Mesendoderm (in vitro differentiated cells): Measurements from ENCODE around the gene CTSF.
A peak's percentile ranks its signal among the peaks of the same experiment; 100 is the strongest.

Experiments used
- DNase-seq: peaks from one replicate; pipeline ENCODE4 v3.0.0; 2013
- H2AK5ac ChIP-seq: 2 replicates; pipeline ENCODE4 v1.6.1; 2013; ENCODE audit warnings: low read length, inconsistent platforms
- H2BK120ac ChIP-seq: 2 replicates; pipeline ENCODE4 v1.6.1; 2013; ENCODE audit warnings: low read depth, mild to moderate bottlenecking, low read length, moderate library complexity, mixed read lengths
- H2BK15ac ChIP-seq: replicated peaks from 2 replicates; pipeline ENCODE4 v1.6.1; 2013; ENCODE audit warnings: low read depth, mild to moderate bottlenecking, moderate library complexity
- H2BK5ac ChIP-seq: 2 replicates; pipeline ENCODE4 v1.6.1; 2013; ENCODE audit warnings: low read length, inconsistent platforms
- H3K18ac ChIP-seq: 2 replicates; pipeline ENCODE4 v1.6.1; 2013; ENCODE audit warnings: mild to moderate bottlenecking, low read length, mixed read lengths
- H3K23ac ChIP-seq: one replicate; pipeline ENCODE4 v1.6.1; 2013; ENCODE audit warnings: low read length
- H3K27ac ChIP-seq: 2 replicates; pipeline ENCODE4 v1.5.1; 2013; ENCODE audit warnings: low read depth, mild to moderate bottlenecking, inconsistent platforms, low read length, moderate library complexity
- H3K27me3 ChIP-seq: 2 replicates; pipeline ENCODE4 v1.6.1; 2013; ENCODE audit warnings: low read length, control low read depth, mild to moderate bottlenecking, inconsistent platforms; ENCODE audit not compliant: insufficient read depth, poor library complexity
- H3K36me3 ChIP-seq: 2 replicates; pipeline ENCODE4 v1.6.1; 2013; ENCODE audit warnings: low read length, inconsistent platforms; ENCODE audit not compliant: control insufficient read depth, insufficient read depth
- H3K4ac ChIP-seq: one replicate; pipeline ENCODE4 v1.6.1; 2013; ENCODE audit warnings: low read depth, mild to moderate bottlenecking, low read length, moderate library complexity
- H3K4me1 ChIP-seq: 2 replicates; pipeline ENCODE4 v1.6.1; 2013; ENCODE audit warnings: low read depth, low read length, inconsistent platforms; ENCODE audit not compliant: control insufficient read depth
- H3K4me2 ChIP-seq: 2 replicates; pipeline ENCODE4 v1.6.1; 2013; ENCODE audit warnings: low read length
- H3K4me3 ChIP-seq: 2 replicates; pipeline ENCODE4 v1.5.1; 2013; ENCODE audit warnings: mild to moderate bottlenecking, low read length
- H3K56ac ChIP-seq: one replicate; pipeline ENCODE4 v1.6.1; 2013; ENCODE audit warnings: low read length
- H3K79me1 ChIP-seq: 2 replicates; pipeline ENCODE4 v1.6.1; 2013; ENCODE audit warnings: low read length, inconsistent platforms
- H3K79me2 ChIP-seq: 2 replicates; pipeline ENCODE4 v1.6.1; 2013; ENCODE audit warnings: mild to moderate bottlenecking, low read length; ENCODE audit not compliant: control insufficient read depth, insufficient read depth
- H3K9ac ChIP-seq: 2 replicates; pipeline ENCODE4 v1.6.1; 2013; ENCODE audit warnings: low read length, inconsistent platforms
- H4K5ac ChIP-seq: one replicate; pipeline ENCODE4 v1.6.1; 2013; ENCODE audit warnings: low read length
- H4K8ac ChIP-seq: one replicate; pipeline ENCODE4 v1.6.1; 2013; ENCODE audit warnings: low read depth, mild to moderate bottlenecking, control low read depth, low read length, moderate library complexity
- WGBS: extraction: QIAGEN DNeasy Blood & Tissue Kit; methylation state at CpG from one replicate; pipeline ENCODE4 v1.1.7; 2013; ENCODE audit warnings: low lambda C conversion rate, missing lambda C conversion rate; ENCODE audit not compliant: insufficient coverage; ENCODE audit errors: extremely low coverage; 5-methylcytosine and 5-hydroxymethylcytosine counted together

CTSF gene

GRCh38 chr11:66531841-66532240 lies 36.6 kb downstream of the CTSF start:
- H3K18ac ChIP-seq = no peak overlapping the region
- H3K36me3 ChIP-seq = no peaks in the 10 kb centered on the region
- no peak overlapping the region for H3K4me2 ChIP-seq
- no peak overlapping the region for H4K5ac ChIP-seq
- no peak overlapping the region for H3K9ac ChIP-seq
- no peak overlapping the region for H3K4me3 ChIP-seq
- H3K79me2 ChIP-seq = no peaks in the 10 kb centered on the region
- H2BK120ac ChIP-seq = no peak overlapping the region
- H3K56ac ChIP-seq = no peak overlapping the region
- H4K8ac ChIP-seq = no peak overlapping the region
- no peak overlapping the region for H3K4ac ChIP-seq
- H3K79me1 ChIP-seq = no peaks in the 10 kb centered on the region
- no peak for DNase-seq
- no peak overlapping the region for H3K27ac ChIP-seq
- no CpG with 5 or more reads among the region's 11 CpGs for WGBS
- H2AK5ac ChIP-seq = no peak overlapping the region
- H3K4me1 ChIP-seq = no peaks in the 10 kb centered on the region
- no peak overlapping the region for H2BK15ac ChIP-seq
- H3K27me3 ChIP-seq = no peaks in the 10 kb centered on the region
- H2BK5ac ChIP-seq = no peak overlapping the region
- no peak overlapping the region for H3K23ac ChIP-seq

GRCh38 chr11:66530927-66531709 lies 37.3 kb downstream of the CTSF start:
- Histone ChIP-seq H2AK5ac (no peak overlapping the region), H3K4me3 (no peak overlapping the region), H4K5ac (no peak overlapping the region), H3K18ac (no peak overlapping the region), H3K56ac (no peak overlapping the region), H4K8ac (no peak overlapping the region), H3K79me1 (no peaks in the 10 kb centered on the region), H2BK5ac (no peak overlapping the region), H2BK120ac (no peak overlapping the region), H3K79me2 (no peaks in the 10 kb centered on the region), H3K27me3 (no peaks in the 10 kb centered on the region), H2BK15ac (no peak overlapping the region), H3K4me2 (no peak overlapping the region), H3K9ac (no peak overlapping the region), H3K36me3 (no peaks in the 10 kb centered on the region), H3K27ac (no peak overlapping the region), H3K4me1 (no peaks in the 10 kb centered on the region), H3K23ac (no peak overlapping the region), H3K4ac (no peak overlapping the region)
- WGBS = no CpG with 5 or more reads among the region's 10 CpGs
- no peak for DNase-seq

- Histone ChIP-seq H3K18ac (no peak overlapping the region), H3K9ac (no peak overlapping the region), H4K5ac (no peak overlapping the region), H3K23ac (no peak overlapping the region), H3K4me1 (no peaks in the 10 kb centered on the region), H3K4me3 (no peak overlapping the region), H3K79me1 (no peaks in the 10 kb centered on the region), H3K36me3 (no peaks in the 10 kb centered on the region), H4K8ac (no peak overlapping the region), H2BK5ac (no peak overlapping the region), H3K56ac (no peak overlapping the region), H3K79me2 (no peaks in the 10 kb centered on the region), H3K27me3 (no peaks in the 10 kb centered on the region), H3K4me2 (no peak overlapping the region), H2BK15ac (no peak overlapping the region), H2BK120ac (no peak overlapping the region), H3K4ac (no peak overlapping the region), H3K27ac (no peak overlapping the region), H2AK5ac (no peak overlapping the region)
- DNase-seq = no peak
- WGBS = no CpG with 5 or more reads among the region's 13 CpGs
Observed at GRCh38 chr11:66529655-66530054, 38.8 kb downstream of the CTSF start.

GRCh38 chr11:66529069-66529468 lies 39.3 kb downstream of the CTSF start:
- no peak overlapping the region for H2BK120ac ChIP-seq
- H2BK15ac ChIP-seq = no peak overlapping the region
- H3K23ac ChIP-seq = no peak overlapping the region
- WGBS = no CpG with 5 or more reads among the region's 10 CpGs
- H3K18ac ChIP-seq = no peak overlapping the region
- H3K4me2 ChIP-seq = no peak overlapping the region
- no peak overlapping the region for H2BK5ac ChIP-seq
- no peak overlapping the region for H3K4me3 ChIP-seq
- peak overlapping the region; percentile 42 for H3K56ac ChIP-seq
- no peaks in the 10 kb centered on the region for H3K36me3 ChIP-seq
- no peaks in the 10 kb centered on the region for H3K27me3 ChIP-seq
- H3K27ac ChIP-seq = no peak overlapping the region
- no peak overlapping the region for H2AK5ac ChIP-seq
- peak; percentile 50 for DNase-seq
- H3K79me1 ChIP-seq = no peaks in the 10 kb centered on the region
- H4K8ac ChIP-seq = no peak overlapping the region
- no peaks in the 10 kb centered on the region for H3K79me2 ChIP-seq
- no peak overlapping the region for H4K5ac ChIP-seq
- no peak overlapping the region for H3K9ac ChIP-seq
- no peak overlapping the region for H3K4ac ChIP-seq
- H3K4me1 ChIP-seq = no peaks in the 10 kb centered on the region

- H2AK5ac ChIP-seq = no peak overlapping the region
- H3K36me3 ChIP-seq = peaks cover under 1% of the 10 kb centered on the region
- H4K8ac ChIP-seq = no peak overlapping the region
- no peak overlapping the region for H3K4ac ChIP-seq
- H4K5ac ChIP-seq = no peak overlapping the region
- no CpG with 5 or more reads among the region's 10 CpGs for WGBS
- no peaks in the 10 kb centered on the region for H3K79me2 ChIP-seq
- H3K4me3 ChIP-seq = no peak overlapping the region
- H3K4me2 ChIP-seq = no peak overlapping the region
- H3K23ac ChIP-seq = no peak overlapping the region
- H3K79me1 ChIP-seq = no peaks in the 10 kb centered on the region
- no peak for DNase-seq
- no peak overlapping the region for H2BK15ac ChIP-seq
- H3K56ac ChIP-seq = no peak overlapping the region
- no peak overlapping the region for H2BK5ac ChIP-seq
- H3K27ac ChIP-seq = no peak overlapping the region
- H3K4me1 ChIP-seq = no peaks in the 10 kb centered on the region
- H2BK120ac ChIP-seq = no peak overlapping the region
- no peaks in the 10 kb centered on the region for H3K27me3 ChIP-seq
- H3K9ac ChIP-seq = no peak overlapping the region
- no peak overlapping the region for H3K18ac ChIP-seq
Observed at GRCh38 chr11:66524304-66525040, 43.9 kb downstream of the CTSF start.
